SU-DHL-6 (cell line): ENCODE results near the gene ENDOG.

ENCODE experiments used
- CTCF ChIP-seq: fragments of 200-600 bp; sonication (generic); IDR thresholded peaks from one replicate; pipeline ENCODE4 v1.5.1; 2017; ENCODE audit warnings: antibody characterized with exemption, mild to moderate bottlenecking, low read length, moderate library complexity; ENCODE audit not compliant: insufficient read depth, poor library complexity, severe bottlenecking
- EZH2phosphoT487 ChIP-seq: fragments of 200-600 bp; sonication (generic), shearing (Covaris generic); conservative IDR thresholded peaks from 2 replicates; pipeline ENCODE4 v1.6.1; 2018; ENCODE audit warnings: mild to moderate bottlenecking, antibody characterized with exemption, low read length, moderate library complexity, mixed read lengths

GRCh38 chr9:128820665-128821583, 2.6 kb downstream of the ENDOG start:
- TF ChIP-seq CTCF: no peak
- TF ChIP-seq EZH2phosphoT487: no peak
